HuH-7 (cell line): ENCODE data around the gene COL4A1.

Experiments used
- DNase-seq: peaks from one replicate; pipeline ENCODE4 v3.0.0; 2011; ENCODE audit warnings: low spot score

The COL4A1 gene

GRCh38 chr13:110308656-110309359 is 1.9 kb upstream of the COL4A1 start:
- DNase-seq = no peak

- no peak for DNase-seq
Observed at GRCh38 chr13:110307767-110308655, 1.1 kb upstream of the COL4A1 start.

- no peak for DNase-seq
Observed at GRCh38 chr13:110306340-110306959, 507 bp downstream of the COL4A1 start.

- DNase-seq = no peak
Observed at GRCh38 chr13:110305949-110306339, 1.0 kb downstream of the COL4A1 start.

GRCh38 chr13:110305544-110305943 is 1.4 kb downstream of the COL4A1 start:
- DNase-seq = no peak

- no peak for DNase-seq
Observed at GRCh38 chr13:110305001-110305400, 2.0 kb downstream of the COL4A1 start.

- no peak for DNase-seq
Observed at GRCh38 chr13:110304256-110304655, 2.7 kb downstream of the COL4A1 start.

- DNase-seq = no peak
Observed at GRCh38 chr13:110303644-110304043, 3.3 kb downstream of the COL4A1 start.

- DNase-seq = no peak
Observed at GRCh38 chr13:110302997-110303396, 4.0 kb downstream of the COL4A1 start.

GRCh38 chr13:110301606-110302553 is 5.1 kb downstream of the COL4A1 start:
- DNase-seq = no peak

GRCh38 chr13:110301083-110301482 is 5.9 kb downstream of the COL4A1 start:
- DNase-seq = no peak

GRCh38 chr13:110300090-110300815 is 6.7 kb downstream of the COL4A1 start:
- DNase-seq = no peak

- DNase-seq = no peak
Observed at GRCh38 chr13:110299283-110299840, 7.6 kb downstream of the COL4A1 start.

- DNase-seq = no peak
Observed at GRCh38 chr13:110298505-110299282, 8.3 kb downstream of the COL4A1 start.

- no peak for DNase-seq
Observed at GRCh38 chr13:110297766-110298504, 9.0 kb downstream of the COL4A1 start.

- DNase-seq = no peak
Observed at GRCh38 chr13:110297011-110297410, 9.9 kb downstream of the COL4A1 start.

GRCh38 chr13:110294622-110295021 is 12.3 kb downstream of the COL4A1 start:
- DNase-seq = no peak

GRCh38 chr13:110294146-110294545 is 12.8 kb downstream of the COL4A1 start:
- no peak for DNase-seq

GRCh38 chr13:110293649-110294048 is 13.3 kb downstream of the COL4A1 start:
- DNase-seq = no peak
